ENCODE data around the gene RAB41. TPM values are rescaled to one million over a fixed set of nuclear protein-coding genes. Genes with fewer than 3 reads are reported as not detected.
A peak's percentile ranks its signal among the peaks of the same experiment; 100 is the strongest.
"Not testable (repeated sequence)": the region's sequence is repeated elsewhere in the genome, so short reads cannot be mapped to it uniquely, and the experiment has no call there.

Gene RAB41
- not detected in 2 replicates for total RNA-seq (2014; rRNA removed; shearing (Covaris generic))

DNA sequence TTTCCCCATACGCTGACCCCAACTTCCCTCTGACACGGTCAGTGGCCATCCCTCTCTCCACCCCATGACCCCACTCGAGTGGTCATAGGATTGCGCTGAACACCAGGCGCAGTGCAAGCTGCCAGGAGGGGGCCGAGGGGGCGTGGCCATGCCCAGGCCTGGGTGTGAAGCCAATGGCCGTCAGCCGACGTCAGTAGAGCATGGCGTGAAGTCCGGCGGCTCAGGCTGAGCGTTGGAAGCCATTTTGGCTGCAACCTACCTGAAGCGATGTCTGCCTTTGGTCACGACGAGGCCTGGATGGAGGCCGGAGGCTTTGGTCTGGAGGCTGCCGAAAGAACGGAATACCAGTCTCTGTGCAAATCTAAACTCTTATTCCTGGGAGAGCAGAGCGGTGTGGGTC, at the start of gene RAB41:
TSS of gene RAB41 (plus strand) at position 222 of the 400 bp plus-strand sequence. CDS start at position 268, 46 bp downstream.
- DNase-seq (ENCODE audit: low read depth) = no peak

DNA sequence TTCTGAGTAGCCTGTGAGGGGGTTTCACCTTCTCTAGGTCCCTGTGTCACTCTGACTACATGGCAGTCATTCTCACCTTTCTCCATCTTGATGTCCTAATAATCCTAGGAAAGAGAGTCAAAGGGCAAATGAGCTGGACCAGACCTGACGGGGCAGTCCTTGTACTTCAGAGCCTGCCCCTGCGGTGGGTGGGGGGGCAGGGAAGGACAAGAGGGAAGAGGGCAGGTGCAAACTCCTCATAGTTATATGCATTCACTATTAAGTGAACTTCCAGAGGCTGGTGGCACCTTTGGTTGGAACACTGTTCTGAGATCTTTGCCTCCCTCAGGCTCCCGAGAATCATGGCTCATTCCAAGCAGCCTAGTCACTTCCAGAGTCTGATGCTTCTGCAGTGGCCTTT, 47.6 kb upstream of the RAB41 start, which contains the start of gene AWAT1:
TSS of gene AWAT1 (plus strand) at position 301 of the 400 bp plus-strand sequence. CDS start at position 342, 41 bp downstream.
- DNase-seq (ENCODE audit: low read depth) = no peak

DNA sequence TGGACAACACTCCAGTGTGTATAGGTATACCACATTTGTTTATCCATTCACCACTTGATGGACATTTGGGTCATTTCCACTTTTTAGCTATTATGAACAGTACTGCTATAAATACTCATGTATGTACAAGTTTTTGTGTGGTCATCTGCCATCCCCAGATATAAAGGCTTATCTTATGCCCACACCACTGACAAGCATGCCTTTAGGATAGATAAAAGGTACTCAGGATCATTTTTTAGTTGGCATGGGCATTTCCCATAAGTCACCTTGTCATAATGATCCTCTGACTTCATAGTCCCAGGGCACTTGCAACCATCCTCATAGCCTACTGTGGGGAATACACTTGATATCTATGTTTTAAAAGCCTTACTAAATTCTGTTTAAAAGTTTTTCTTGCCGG, 41.2 kb upstream of the RAB41 start:
- no peak for DNase-seq (ENCODE audit: low read depth)

DNA sequence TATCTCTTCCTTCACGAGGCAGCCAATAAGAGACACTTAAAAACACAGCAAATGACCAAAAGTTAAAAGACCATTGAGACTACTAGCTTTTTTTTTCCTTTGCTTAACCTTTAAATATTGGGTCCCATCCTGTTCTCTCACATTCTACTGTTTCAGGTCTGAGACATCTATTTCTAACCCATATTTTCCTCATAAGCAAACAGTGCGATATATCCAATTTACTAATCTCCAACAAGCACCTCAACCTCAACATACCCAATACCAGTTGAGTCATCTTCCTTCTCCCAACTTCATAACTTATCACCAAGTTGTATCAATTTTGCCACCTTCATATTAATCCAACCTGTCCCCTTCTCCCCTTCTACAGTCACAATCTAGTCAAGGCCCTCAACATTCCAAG, 40.5 kb upstream of the RAB41 start:
- DNase-seq (ENCODE audit: low read depth) = no peak

DNA sequence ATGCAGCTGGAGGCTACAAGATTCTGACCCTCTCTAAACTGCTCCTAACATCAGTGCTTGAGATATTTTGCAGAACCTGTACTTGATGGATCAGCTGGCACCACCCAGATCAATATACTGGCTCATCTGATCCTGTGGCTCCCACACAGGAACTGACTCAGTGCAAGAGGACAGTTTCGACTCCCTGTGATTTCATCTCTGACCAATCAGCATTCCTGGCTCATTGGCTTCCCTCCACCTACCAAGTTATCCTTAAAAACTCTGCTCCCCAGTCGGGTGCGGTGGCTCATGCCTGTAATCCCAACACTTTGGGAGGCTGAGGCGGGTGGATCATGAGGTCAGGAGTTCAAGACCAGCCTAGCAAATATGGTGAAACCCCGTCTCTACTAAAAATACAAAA, 38.4 kb upstream of the RAB41 start:
- DNase-seq (ENCODE audit: low read depth) = peak; percentile 24

DNA sequence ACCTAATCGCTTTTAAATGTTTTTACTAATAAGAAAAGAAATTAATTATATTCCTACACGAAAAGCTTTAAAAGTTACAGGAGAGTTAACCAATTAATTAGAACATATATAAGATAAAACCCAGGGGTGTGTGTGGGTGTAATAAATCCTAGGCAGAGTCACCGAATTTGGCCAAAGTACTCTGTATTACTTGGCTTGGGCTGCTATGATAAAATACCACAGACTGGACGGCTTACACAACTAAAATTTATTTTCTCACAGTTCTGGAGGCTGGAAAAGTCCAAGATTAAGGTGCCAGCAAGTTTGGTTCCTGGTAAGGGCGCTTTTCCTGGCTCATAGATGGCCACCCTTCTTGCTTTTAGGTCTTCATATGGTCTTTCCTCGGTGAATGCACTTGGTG, 37.1 kb upstream of the RAB41 start:
- DNase-seq (ENCODE audit: low read depth) = no peak

DNA sequence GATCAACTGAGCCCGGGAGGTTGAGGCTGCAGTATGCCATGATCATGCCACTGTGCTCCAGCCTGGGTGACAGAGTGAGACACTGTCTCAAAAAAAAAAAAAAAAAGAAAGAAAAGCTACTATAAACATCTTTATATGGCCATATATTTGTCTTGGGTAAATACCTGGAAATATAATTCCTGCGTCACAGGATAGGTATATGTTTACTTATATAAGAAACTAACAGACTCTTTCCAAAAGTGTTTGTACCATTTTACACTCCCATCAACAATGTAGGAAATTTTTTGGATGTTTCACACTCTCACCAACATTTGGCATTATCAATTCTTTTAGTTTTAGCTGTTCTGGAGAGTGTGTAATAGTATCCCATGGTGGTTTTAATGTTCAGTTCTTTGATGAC, 34.7 kb upstream of the RAB41 start:
- DNase-seq (ENCODE audit: low read depth) = no peak

DNA sequence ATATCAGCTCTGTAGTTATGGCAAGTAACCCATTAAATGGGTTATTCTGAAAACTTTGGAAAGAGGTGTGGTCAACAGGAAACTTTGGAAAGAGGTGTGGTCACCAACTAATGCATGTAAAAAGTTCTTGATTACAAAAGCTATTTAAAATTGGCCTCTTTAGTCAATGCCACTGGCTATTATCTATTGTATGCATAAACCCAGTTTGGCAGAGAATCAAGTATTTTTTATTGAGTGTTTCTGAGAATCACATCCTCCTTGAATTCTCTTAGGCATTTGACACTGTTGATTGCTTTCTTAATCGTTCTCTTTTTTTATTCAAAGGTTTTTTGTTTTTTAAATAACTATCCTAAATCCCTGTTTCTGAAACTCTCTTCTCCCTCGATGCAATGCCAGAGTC, 29.5 kb upstream of the RAB41 start:
- no peak for DNase-seq (ENCODE audit: low read depth)

DNA sequence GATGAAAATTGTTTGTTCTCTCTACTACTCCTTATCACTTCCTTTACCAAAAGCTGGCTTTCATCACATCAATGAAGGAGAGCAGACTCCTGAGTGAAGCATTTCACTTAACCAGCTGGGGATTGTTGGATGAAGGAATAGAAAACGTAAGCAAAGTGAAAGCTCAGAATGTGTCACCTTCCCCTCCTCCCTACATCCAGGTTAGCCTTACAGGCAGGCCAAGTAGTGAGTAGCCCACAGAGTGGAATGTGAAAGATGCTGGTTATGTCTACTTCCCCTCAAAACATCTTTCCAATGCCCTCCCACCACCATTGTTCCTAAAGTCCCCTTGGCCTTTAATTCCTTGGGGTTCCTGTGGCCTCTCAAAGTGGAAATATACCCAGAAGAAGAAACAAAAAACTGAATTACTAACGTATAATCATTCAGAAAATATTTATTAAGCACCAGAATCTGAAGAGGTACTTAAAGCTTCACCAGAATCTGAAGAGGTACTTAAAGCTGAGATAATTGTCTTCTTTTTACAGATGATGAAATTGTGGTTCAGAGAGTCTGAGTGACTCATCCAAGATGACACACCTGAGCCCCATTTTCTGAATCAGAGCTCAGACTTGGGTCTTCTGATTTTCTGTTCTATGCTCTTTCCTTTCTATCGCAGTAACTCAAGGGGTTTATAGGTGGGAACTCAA, 28.5 kb upstream of the RAB41 start:
- DNase-seq (ENCODE audit: low read depth) = peak; percentile 10

DNA sequence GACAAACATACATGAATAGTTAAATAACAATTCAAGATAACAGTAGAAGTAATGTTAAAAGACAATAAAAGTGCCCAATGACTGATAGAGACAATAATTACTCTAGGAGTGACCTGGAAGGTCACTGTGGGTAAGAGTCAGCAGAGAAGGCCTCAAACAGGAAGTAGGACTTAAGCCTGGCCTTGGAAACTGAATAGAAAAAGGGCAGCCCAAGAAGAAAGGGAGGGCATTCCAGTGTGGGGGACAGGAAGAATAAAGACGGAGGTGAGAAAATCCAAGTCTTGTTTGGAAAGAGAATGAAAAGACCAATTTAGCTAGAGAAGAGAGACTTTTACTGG, 27.9 kb upstream of the RAB41 start:
- DNase-seq (ENCODE audit: low read depth) = no peak

DNA sequence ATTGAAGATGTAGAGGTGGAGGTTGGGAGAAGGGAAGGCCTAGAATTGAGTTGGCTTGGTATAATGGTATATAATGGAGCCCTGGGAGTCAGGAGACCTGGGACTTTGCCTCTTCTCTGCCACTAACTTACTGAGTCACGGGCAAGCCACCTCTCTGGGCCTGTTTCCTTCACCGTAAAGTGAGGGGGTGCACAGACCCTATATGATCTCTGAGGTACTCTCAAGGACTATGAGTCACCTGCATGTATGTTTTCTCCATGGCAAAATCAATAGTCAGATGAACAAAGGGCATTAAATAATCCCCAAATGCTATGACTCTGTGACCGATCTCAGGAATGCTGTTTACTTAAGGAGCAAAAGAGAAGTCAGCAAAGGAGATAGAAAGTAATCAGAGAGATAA, 27.1 kb upstream of the RAB41 start:
- DNase-seq (ENCODE audit: low read depth) = no peak

DNA sequence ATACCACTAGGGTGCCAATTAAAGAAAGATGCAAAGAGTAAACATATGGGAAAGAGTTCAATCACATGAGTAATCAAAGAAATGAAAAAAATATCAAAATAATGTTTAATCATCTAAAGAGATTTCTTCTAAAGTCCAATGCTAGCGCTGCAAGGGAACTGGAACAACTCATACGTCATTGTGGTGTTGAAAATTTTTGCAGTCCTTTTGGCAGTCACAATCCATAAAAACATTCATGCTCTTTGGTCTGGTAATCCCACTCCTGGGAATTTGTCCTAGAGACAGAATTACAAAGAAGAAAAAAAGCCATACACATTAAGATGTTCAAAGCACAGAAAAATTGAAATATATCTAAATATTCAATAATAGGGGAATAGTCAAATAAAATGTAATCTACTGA, 26.5 kb upstream of the RAB41 start:
- DNase-seq (ENCODE audit: low read depth) = no peak

DNA sequence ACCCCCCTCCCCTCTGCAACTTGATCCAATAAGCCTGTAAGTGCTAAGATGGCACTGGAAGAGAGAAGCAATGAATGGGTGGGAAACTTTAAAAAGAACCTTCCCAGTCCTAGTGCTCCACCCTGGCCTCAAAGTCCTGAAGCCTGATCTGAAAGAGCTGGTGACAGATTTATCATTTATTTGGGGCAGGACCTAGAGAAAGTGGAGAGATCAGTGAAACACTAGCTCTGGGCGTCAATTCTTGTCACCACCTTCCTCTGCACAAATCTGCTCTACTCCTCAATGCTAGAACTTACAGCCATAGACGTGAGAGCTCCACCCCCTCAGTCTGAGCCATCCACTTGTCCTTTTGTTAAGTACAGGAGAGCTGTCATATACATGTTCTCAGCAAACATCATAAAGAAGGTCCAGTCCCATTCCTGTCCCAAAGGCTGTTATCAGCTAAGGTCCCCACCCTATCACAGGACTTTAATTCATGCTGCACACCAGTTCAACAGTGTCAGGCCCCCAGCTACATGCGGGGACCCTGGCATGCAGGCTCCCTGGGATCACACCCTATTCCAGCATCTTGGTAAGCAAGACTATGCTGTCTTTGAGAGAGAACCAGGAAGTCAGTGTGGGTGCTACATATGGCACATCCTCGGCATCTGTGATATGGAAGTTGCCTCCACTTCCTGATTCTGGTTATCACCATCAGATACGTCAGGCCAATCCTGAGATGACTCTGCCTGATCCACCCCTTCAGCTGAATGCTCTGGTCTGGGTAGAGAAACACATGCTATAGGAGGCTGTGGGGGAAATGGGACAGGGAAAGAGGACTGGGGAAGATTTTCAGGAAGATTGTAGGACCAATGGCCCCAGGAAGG, 24.3 kb upstream of the RAB41 start:
- no peak for DNase-seq (ENCODE audit: low read depth)

DNA sequence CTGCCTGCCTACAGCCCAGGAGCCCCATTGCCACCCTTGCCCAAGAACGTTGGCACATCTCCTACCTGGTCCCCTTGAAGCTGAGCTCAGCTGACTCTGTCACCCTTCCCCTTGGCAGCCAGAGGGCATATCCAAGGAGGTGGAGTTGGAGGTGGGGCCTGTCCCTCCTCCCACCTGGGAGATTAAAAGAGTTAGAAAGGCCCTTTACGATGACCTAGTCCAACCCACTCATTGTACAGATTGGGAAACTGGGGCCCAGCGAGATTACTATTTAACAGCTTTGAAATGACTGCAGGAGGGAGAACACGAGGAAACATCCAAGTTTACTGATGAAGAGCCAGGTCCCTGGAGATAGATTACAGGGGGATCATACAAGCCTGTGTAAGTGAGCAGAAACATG, 21.9 kb upstream of the RAB41 start, which contains the start of gene P2RY4:
TSS of gene P2RY4 (minus strand) at position 101 of the 400 bp plus-strand sequence. CDS start 580 bp downstream, outside the sequence.
- DNase-seq (ENCODE audit: low read depth) = no peak

DNA sequence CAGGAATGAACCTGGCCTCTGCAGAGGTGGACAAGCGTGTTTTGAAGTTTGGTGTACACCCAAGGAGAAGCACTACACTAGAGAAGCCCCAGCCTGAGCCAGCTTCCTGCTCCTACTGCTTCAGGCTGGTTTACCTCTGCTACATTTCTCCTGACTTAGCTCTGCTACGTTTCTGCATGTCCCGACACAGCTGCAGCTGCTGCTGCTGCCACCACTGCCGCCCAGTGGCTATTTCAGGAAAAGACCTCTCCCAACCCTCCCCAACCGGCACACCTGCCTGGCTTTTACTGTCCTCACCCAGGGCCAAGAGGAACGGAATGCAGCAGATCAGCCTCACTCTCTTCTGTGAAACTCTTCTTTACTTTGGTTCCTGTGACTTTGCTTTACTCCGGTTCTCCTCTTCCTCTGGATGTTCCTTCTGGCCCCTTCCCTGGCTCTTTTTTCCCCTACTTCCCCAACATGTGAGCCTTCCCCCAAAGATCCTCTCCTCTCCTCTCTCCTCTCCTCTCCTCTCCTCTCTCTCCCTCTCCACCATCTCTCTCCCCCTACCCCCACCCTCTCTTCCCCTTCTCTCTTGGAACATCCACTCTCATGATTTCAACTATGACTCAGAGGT, 18.9 kb upstream of the RAB41 start:
- DNase-seq (ENCODE audit: low read depth) = peak; percentile 37

DNA sequence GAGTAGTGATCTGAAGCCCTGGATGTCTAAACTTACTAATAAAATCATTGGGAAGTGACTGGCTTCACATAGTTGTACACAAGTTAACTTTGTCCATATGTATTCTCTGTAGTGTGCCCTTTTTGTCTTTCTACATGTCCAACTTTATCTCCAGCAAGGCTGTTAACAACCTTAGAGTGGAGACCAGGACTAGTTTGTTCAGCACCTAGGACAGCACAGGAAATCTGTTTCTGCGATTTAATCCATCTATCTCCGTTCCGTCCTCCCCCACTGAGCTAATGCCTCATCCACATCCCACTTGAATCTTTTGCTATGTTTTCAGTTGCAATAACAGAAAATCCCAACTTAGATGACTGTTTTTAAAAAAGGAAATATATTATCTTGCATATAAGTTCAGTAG, 17.2 kb upstream of the RAB41 start:
- no peak for DNase-seq (ENCODE audit: low read depth)

DNA sequence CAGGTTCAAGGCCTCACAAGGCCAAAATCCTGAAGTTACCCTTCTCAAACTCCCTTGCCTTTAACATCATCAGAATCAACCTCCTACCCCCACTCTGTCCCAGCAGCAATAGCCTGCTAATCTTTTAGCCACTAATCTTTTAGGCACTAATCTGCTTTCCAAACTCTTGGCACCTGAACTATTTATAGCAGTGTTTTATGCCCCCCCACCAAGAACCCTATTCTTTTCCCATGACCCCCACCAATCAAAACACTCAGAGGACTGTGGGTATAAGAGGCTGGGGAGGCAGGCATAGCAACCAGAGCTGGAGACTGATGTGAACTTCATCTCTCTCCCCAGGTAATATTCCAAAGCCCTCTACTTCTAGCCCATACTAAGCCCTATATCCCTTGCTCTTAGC, 13.9 kb upstream of the RAB41 start, which contains the start of gene ARR3:
TSS of gene ARR3 (plus strand) at position 301 of the 400 bp plus-strand sequence. CDS start 1,052 bp downstream, outside the sequence.
- no peak for DNase-seq (ENCODE audit: low read depth)

DNA sequence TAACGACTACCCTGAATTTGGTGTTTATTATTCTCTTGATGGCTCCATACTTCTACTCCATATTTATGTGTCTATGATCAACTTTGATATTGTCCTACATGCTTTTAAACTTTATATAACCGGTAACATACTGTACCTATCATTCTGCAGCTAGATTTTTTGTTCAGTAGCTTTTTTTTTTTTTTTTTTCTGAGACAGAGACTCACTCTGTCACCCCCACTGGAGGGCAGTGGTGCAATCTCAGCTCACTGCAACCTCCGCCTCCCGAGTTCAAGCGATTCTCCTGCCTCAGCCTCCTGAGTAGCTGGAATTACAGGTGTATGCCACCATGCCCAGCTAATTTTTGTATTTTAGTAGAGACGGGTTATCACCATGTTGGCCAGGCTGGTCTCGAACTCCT, 7.9 kb upstream of the RAB41 start:
- not testable (repeated sequence) for DNase-seq (ENCODE audit: low read depth)

DNA sequence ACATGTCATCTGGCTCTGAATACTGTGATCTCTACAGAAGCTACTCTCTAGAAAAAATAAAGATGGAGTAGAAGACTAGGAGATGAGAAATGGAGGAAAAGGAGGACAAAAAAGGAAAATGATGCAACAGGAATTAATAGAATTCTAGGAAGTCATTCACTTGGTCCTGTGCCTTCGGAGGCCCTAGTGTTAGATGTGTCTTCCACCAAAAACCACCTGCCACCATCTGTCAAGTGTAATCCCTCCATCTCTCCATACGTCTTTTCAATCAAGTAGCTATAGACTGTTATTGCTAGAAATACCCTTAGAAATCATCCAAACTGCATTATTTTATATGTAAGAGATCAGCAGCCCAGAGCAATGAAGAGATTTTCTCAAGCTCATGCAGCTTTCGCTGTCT, 2.9 kb upstream of the RAB41 start:
- DNase-seq (ENCODE audit: low read depth) = no peak

DNA sequence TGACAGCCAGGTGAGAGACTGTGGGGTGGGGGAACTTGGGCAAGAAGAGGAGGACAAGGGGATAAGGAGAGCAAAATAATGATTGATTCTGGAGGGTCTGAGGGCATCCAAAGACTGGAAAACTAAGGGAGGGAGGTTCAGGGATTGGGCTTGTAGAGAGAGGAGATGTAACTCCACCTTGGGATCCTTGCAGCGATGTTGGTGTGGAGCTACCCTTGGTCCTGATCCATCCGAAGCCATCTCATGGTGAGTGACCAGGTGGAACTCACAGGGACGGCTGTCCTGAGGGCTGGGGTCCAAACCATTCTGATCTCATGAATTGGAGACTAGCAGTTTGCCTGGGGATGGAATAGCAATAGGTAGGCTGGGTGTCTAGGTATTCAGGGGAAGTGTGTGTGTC, 1.4 kb upstream of the RAB41 start:
- no peak for DNase-seq (ENCODE audit: low read depth)

DNA sequence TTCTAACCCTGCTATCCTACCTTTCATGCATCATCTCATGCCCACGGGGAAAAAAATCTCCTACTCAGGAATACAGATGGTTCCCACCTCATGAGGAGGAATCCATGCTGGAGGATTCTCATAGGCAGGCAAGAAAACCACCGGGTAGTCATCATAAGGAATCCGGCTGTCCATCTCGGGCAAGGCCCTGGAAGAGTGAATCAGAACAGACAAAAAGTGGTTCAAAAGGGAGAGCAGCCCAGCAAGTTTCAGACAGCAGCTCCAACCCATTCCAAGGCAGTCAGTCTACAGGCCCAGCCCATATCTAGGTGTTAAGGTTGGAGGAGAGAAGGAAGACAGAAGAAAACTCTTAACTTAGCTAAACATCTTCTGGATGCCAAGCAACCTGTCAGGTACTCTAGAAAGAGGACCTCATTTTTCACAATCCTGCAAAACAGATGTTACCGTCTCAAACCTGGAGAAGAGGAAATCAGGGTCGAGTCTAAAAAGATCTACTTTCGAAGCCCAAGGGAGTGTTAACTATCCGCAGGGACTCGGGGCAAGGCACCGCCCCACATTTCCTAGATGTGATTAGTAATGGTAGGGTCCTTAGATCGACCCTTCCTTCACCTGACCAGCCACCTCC, 7.3 kb downstream of the RAB41 start:
- peak; percentile 1 for DNase-seq (ENCODE audit: low read depth)

Measured in Daoy (cell line).